Measurements from ENCODE around the gene PLXNA1. TPM values are rescaled to one million over a fixed set of nuclear protein-coding genes. Genes with fewer than 3 reads are reported as not detected.
A peak's percentile ranks its signal among the peaks of the same experiment; 100 is the strongest.

Gene PLXNA1
- total and polyA plus RNA-seq, 2 of the 8 experiments (the other 6 are each of a cell fraction or from before 2014, with no cell fraction given) = 47.5 to 54.9 TPM

- Histone ChIP-seq H3K4me2 (ENCODE audit: insufficient read depth in 1 of 2, low read depth in 2 of 2, low read length in 2 of 2) (no peak overlapping the region), H2AFZ (ENCODE audit: low read length) (no peak overlapping the region), H2BK120ac (replicated peaks; ENCODE audit: low read depth, low read length) (no peak overlapping the region), H2BK20ac (ENCODE audit: low read length) (no peak overlapping the region), H4K5ac (ENCODE audit: insufficient read length, low read depth, low read length) (no peak overlapping the region), H3K56ac (replicated peaks; ENCODE audit: insufficient read length, low read depth, low read length) (no peak overlapping the region), H2BK5ac (ENCODE audit: low read depth, low read length) (peak overlapping the region; percentile 24; the same call in 1 of the 2 replicates), H2BK15ac (ENCODE audit: low read length) (no peak overlapping the region), H4K20me1 (replicated peaks in 1 of 2; ENCODE audit: control insufficient read depth in 1 of 2, insufficient read depth in 2 of 2, low read length in 2 of 2) (peaks cover 4 to 23% of the 10 kb centered on the region in 2 experiments), H3K79me1 (ENCODE audit: low read depth, low read length) (0 out of 2 replicates have a peak, but pooled peaks cover 2% of the 10 kb centered on the region), H4K8ac (ENCODE audit: extremely low read depth, insufficient read depth, low read length) (no peak overlapping the region; the same call in 1 of the 2 replicates), H3K23me2 (ENCODE audit: low read depth, low read length) (no peaks in the 10 kb centered on the region), H2AK5ac (ENCODE audit: low read depth, low read length) (no peak overlapping the region), H3K14ac (ENCODE audit: insufficient read length) (no peak overlapping the region), H3K79me2 (ENCODE audit: control insufficient read depth in 1 of 2, insufficient read depth in 2 of 2, low read length in 2 of 2) (no peaks in the 10 kb centered on the region), H3K4ac (replicated peaks; ENCODE audit: insufficient read length, low read depth, low read length) (no peak overlapping the region), H3K18ac (ENCODE audit: extremely low read depth, low read length) (no peak overlapping the region), H3K4me1 (replicated peaks in 1 of 4; ENCODE audit: control insufficient read depth in 3 of 4, insufficient read depth in 4 of 4, low read length in 3 of 4) (no peaks in the 10 kb centered on the region; a peak in 1 of 7 replicates), H3K9me3 (ENCODE audit: insufficient read depth in 2 of 2, low read depth in 1 of 2, low read length in 1 of 2) (no peaks in the 10 kb centered on the region), H2BK12ac (ENCODE audit: low read depth, low read length) (0 out of 2 replicates have a peak overlapping the region, but pooled peaks have one; percentile 17), H4K91ac (replicated peaks; ENCODE audit: insufficient read length, low read length) (peak overlapping the region; percentile 40), H3K27me3 (replicated peaks in 1 of 4; ENCODE audit: control insufficient read depth in 3 of 4, extremely low read depth in 1 of 4, insufficient read depth in 3 of 4, low read length in 3 of 4) (no peaks in the 10 kb centered on the region), H3K4me3 (ENCODE audit: extremely low read depth in 1 of 4, insufficient read depth in 2 of 4, low read depth in 3 of 4, low read length in 4 of 4) (no peak overlapping the region), H3K36me3 (ENCODE audit: control insufficient read depth in 2 of 4, insufficient read depth in 4 of 4, low read length in 3 of 4) (peaks cover 2 to 22% (median 12%) of the 10 kb centered on the region in 4 experiments; a peak in 6 of 8 replicates), H3K27ac (ENCODE audit: low read depth, low read length) (peak overlapping the region; percentile 20; the same call in 1 of the 2 replicates), H3K23ac (ENCODE audit: insufficient read length) (no peak overlapping the region), H3K9ac (replicated peaks in 1 of 4; ENCODE audit: extremely low read depth in 1 of 4, low read depth in 3 of 4, low read length in 3 of 4) (no peak overlapping the region)
- ChIA-PET CTCF (ENCODE audit: partially characterized antibody) (interaction anchor here (0.5 to 1.8 kb wide), 4 partner anchors 10 to 332 kb away, joined by 3 to 6 read pairs (median 5); no protein-coding TSS in a partner anchor), POLR2A (ENCODE audit: partially characterized antibody) (interaction anchor here (0.7 to 1.1 kb wide), 2 partner anchors 11 kb away, joined by 3 read pairs; no protein-coding TSS in a partner anchor)
- TF ChIP-seq BCL11A (IDR thresholded peaks at IDR 0.05; ENCODE audit: low read depth in 2 of 2, low read length in 2 of 2) = no peak
- TF ChIP-seq TEAD4 (IDR thresholded peaks at IDR 0.05; ENCODE audit: low read depth, low read length) = no peak
- peak; percentile 45; the same call in 1 of the 2 replicates for TF ChIP-seq KDM1A (IDR thresholded peaks at IDR 0.05; ENCODE audit: borderline replicate concordance, low read length)
- no peak for TF ChIP-seq HDAC6 (IDR thresholded peaks at IDR 0.05; ENCODE audit: low read depth, low read length)
- TF ChIP-seq JUND (IDR thresholded peaks at IDR 0.05; ENCODE audit: low read length) = no peak
- TF ChIP-seq TAF1 (IDR thresholded peaks at IDR 0.05; ENCODE audit: low read depth, low read length) = no peak
- TF ChIP-seq POLR2A (IDR thresholded peaks at IDR 0.05; ENCODE audit: control extremely low read depth in 1 of 2, low read depth in 2 of 2, low read length in 2 of 2) = no peak
- DNase-seq (ENCODE audit: low read depth in 1 of 2, low spot score in 2 of 2) (no peak), FAIRE-seq (no peak)
- WGBS, 2 experiments (ENCODE audit: extremely low coverage in 1 of 2, insufficient coverage in 1 of 2, insufficient read length in 1 of 2, insufficient replicate concordance in 2 of 2, low coverage in 1 of 2, low lambda C conversion rate in 2 of 2, missing lambda C conversion rate in 1 of 2) = 94% methylated on average over 8 of the region's 8 CpGs; no CpG with 5 or more reads in 1 of the 2 experiments
These were observed 28.5 kb downstream of the PLXNA1 start for GRCh38 chr3:127011270-127011992.

Measured in H1 (cell line).